Measurements from ENCODE around the gene BLM. TPM values are rescaled to one million over a fixed set of nuclear protein-coding genes. Genes with fewer than 3 reads are reported as not detected.

BLM gene
- total and polyA plus RNA-seq, 2 of the 8 experiments (the other 6 are each of a cell fraction or from before 2014, with no cell fraction given): 15.2 to 46.7 TPM

- TF ChIP-seq SIRT6 (IDR thresholded peaks at IDR 0.05; ENCODE audit: low read length) (no peak), RAD21 (IDR thresholded peaks at IDR 0.05 in 1 of 2, conservative IDR thresholded peaks at IDR 0.05 in 1 of 2; ENCODE audit: low read depth in 2 of 2, low read length in 2 of 2) (no peak), SIN3A (conservative IDR thresholded peaks at IDR 0.05 in 1 of 2, IDR thresholded peaks at IDR 0.05 in 1 of 2; ENCODE audit: low read depth in 1 of 2, low read length in 2 of 2) (no peak), KDM5A (IDR thresholded peaks at IDR 0.05; ENCODE audit: low read length) (no peak), NRF1 (IDR thresholded peaks at IDR 0.05; ENCODE audit: low read depth, low read length) (no peak), CHD2 (IDR thresholded peaks at IDR 0.05; ENCODE audit: low read length) (no peak), USF2 (IDR thresholded peaks at IDR 0.05; ENCODE audit: low read length) (no peak)
- no peak overlapping the region for H2BK120ac ChIP-seq (replicated peaks; ENCODE audit: low read depth, low read length)
- H2BK5ac ChIP-seq (ENCODE audit: low read depth, low read length): no peak overlapping the region
- H3K23ac ChIP-seq (ENCODE audit: insufficient read length): no peak overlapping the region
- peaks cover 12% of the 10 kb centered on the region for H3K23me2 ChIP-seq (ENCODE audit: low read depth, low read length)
- H4K5ac ChIP-seq (ENCODE audit: insufficient read length, low read depth, low read length): no peak overlapping the region
- peaks cover 17 to 51% of the 10 kb centered on the region in 2 experiments for H3K79me2 ChIP-seq (ENCODE audit: control insufficient read depth in 1 of 2, insufficient read depth in 2 of 2, low read length in 2 of 2)
- H2BK12ac ChIP-seq (ENCODE audit: low read depth, low read length): no peak overlapping the region
- peaks cover 0 to 3% (median 2%) of the 10 kb centered on the region in 4 experiments; a peak in 4 of 7 replicates for H3K4me1 ChIP-seq (replicated peaks in 1 of 4; ENCODE audit: control insufficient read depth in 3 of 4, insufficient read depth in 4 of 4, low read length in 3 of 4)
- H4K20me1 ChIP-seq (replicated peaks in 1 of 2; ENCODE audit: control insufficient read depth in 1 of 2, insufficient read depth in 2 of 2, low read length in 2 of 2): no peaks in the 10 kb centered on the region
- peak overlapping the region; percentile 74 to 95 (median 86); a peak in 6 of 7 replicates for H3K9ac ChIP-seq (replicated peaks in 1 of 4; ENCODE audit: extremely low read depth in 1 of 4, low read depth in 3 of 4, low read length in 3 of 4)
- peak overlapping the region; percentile 63 to 98 (median 78) for H3K4me3 ChIP-seq (ENCODE audit: extremely low read depth in 1 of 4, insufficient read depth in 2 of 4, low read depth in 3 of 4, low read length in 4 of 4)
- no peak for FAIRE-seq
- ChIA-PET POLR2A (ENCODE audit: partially characterized antibody) (interaction anchor here (0.9 to 2.2 kb wide), 4 partner anchors 9 to 311 kb away, joined by 3 to 10 read pairs (median 4); no protein-coding TSS in a partner anchor), CTCF (ENCODE audit: partially characterized antibody) (interaction anchor here (0.8 to 1.9 kb wide), 5 partner anchors 21 to 240 kb away, joined by 3 to 6 read pairs (median 4); partner anchors contain the start of gene HDDC3)
- no peaks in the 10 kb centered on the region for H3K9me3 ChIP-seq (ENCODE audit: insufficient read depth in 2 of 2, low read depth in 1 of 2, low read length in 1 of 2)
- peaks cover 0 to 6% (median 2%) of the 10 kb centered on the region in 4 experiments; a peak in 3 of 8 replicates for H3K36me3 ChIP-seq (ENCODE audit: control insufficient read depth in 2 of 4, insufficient read depth in 4 of 4, low read length in 3 of 4)
- no peak for DNase-seq (ENCODE audit: low read depth in 1 of 2, low spot score in 2 of 2)
- no peak overlapping the region for H3K4ac ChIP-seq (replicated peaks; ENCODE audit: insufficient read length, low read depth, low read length)
- no peak overlapping the region for H4K91ac ChIP-seq (replicated peaks; ENCODE audit: insufficient read length, low read length)
- H3K14ac ChIP-seq (ENCODE audit: insufficient read length): no peak overlapping the region
- 87% methylated on average over 5 of the region's 5 CpGs; no CpG with 5 or more reads in 1 of the 2 experiments for WGBS, 2 experiments (ENCODE audit: extremely low coverage in 1 of 2, insufficient coverage in 1 of 2, insufficient read length in 1 of 2, insufficient replicate concordance in 2 of 2, low coverage in 1 of 2, low lambda C conversion rate in 2 of 2, missing lambda C conversion rate in 1 of 2)
- no peak overlapping the region for H2BK20ac ChIP-seq (ENCODE audit: low read length)
- no peak overlapping the region for H3K56ac ChIP-seq (replicated peaks; ENCODE audit: insufficient read length, low read depth, low read length)
- H4K8ac ChIP-seq (ENCODE audit: extremely low read depth, insufficient read depth, low read length): no peak overlapping the region
- no peak overlapping the region for H3K18ac ChIP-seq (ENCODE audit: extremely low read depth, low read length)
- no peak overlapping the region for H2AK5ac ChIP-seq (ENCODE audit: low read depth, low read length)
- H3K27me3 ChIP-seq (replicated peaks in 1 of 4; ENCODE audit: control insufficient read depth in 3 of 4, extremely low read depth in 1 of 4, insufficient read depth in 3 of 4, low read length in 3 of 4): no peaks in the 10 kb centered on the region
- no peaks in the 10 kb centered on the region for H3K79me1 ChIP-seq (ENCODE audit: low read depth, low read length)
- no peak overlapping the region for H2BK15ac ChIP-seq (ENCODE audit: low read length)
- H3K4me2 ChIP-seq (ENCODE audit: insufficient read depth in 1 of 2, low read depth in 2 of 2, low read length in 2 of 2): peak overlapping the region; percentile 87
- H3K27ac ChIP-seq (ENCODE audit: low read depth, low read length): no peak overlapping the region
- no peak overlapping the region for H2AFZ ChIP-seq (ENCODE audit: low read length)
Observed at GRCh38 chr15:90718232-90718631, 1.1 kb downstream of the BLM start.

Data from H1 (cell line).